Measurements from ENCODE around the gene HAPLN2. TPM values are rescaled to one million over a fixed set of nuclear protein-coding genes. Genes with fewer than 3 reads are reported as not detected.
"Not testable (repeated sequence)": the region's sequence is repeated elsewhere in the genome, so short reads cannot be mapped to it uniquely, and the experiment has no call there.

HAPLN2 gene
- total RNA-seq, 2 donors from 2014 or later, result 4.4 to 8.7 TPM

- no peak for DNase-seq (ENCODE audit: low spot score)
- intact Hi-C loops (cut with DNase I), result loop anchor here in 1 of 2 donors (5.0 to 10.0 kb wide), 2 partner anchors 123 to 151 kb away; no protein-coding TSS in a partner anchor
Measured at GRCh38 chr1:156608036-156608674, 11.1 kb upstream of the HAPLN2 start.

GRCh38 chr1:156608981-156609380, 10.2 kb upstream of the HAPLN2 start:
- intact Hi-C loops (cut with DNase I), result loop anchor here in 1 of 2 donors (5.0 to 10.0 kb wide), 2 partner anchors 124 to 152 kb away; no protein-coding TSS in a partner anchor
- no peak for DNase-seq (ENCODE audit: low spot score)

GRCh38 chr1:156610072-156610471, 9.1 kb upstream of the HAPLN2 start:
- intact Hi-C loops (cut with DNase I), result loop anchor here (5.0 kb wide), 1 partner anchor 228 kb away; no protein-coding TSS in a partner anchor

GRCh38 chr1:156612666-156613065, 6.5 kb upstream of the HAPLN2 start:
- intact Hi-C loops (cut with DNase I), result loop anchor here (5.0 kb wide), 1 partner anchor 230 kb away; no protein-coding TSS in a partner anchor
- no peak for DNase-seq (ENCODE audit: low spot score)

More at GRCh38 chr1:156610072-156610471, 9.1 kb upstream of the HAPLN2 start:
- not testable (repeated sequence) for DNase-seq (ENCODE audit: low spot score)

GRCh38 chr1:156615946-156616345, 3.3 kb upstream of the HAPLN2 start:
- intact Hi-C loops (cut with DNase I), result no loop called here
- DNase-seq (ENCODE audit: low spot score), result no peak

GRCh38 chr1:156616463-156616862, 2.8 kb upstream of the HAPLN2 start:
- intact Hi-C loops (cut with DNase I), result no loop called here
- DNase-seq (ENCODE audit: low spot score), result no peak

GRCh38 chr1:156619582-156619955, 354 bp downstream of the HAPLN2 start:
- intact Hi-C loops (cut with DNase I), result no loop called here
- no peak for DNase-seq (ENCODE audit: low spot score)

- intact Hi-C loops (cut with DNase I), result no loop called here
- peak; percentile 58 for DNase-seq (ENCODE audit: low spot score)
Measured at GRCh38 chr1:156622581-156623297, 3.5 kb downstream of the HAPLN2 start.

- intact Hi-C loops (cut with DNase I), result no loop called here
- peak; percentile 87 for DNase-seq (ENCODE audit: low spot score)
Measured at GRCh38 chr1:156623946-156624813, 5.0 kb downstream of the HAPLN2 start.

GRCh38 chr1:156624814-156625435, 5.7 kb downstream of the HAPLN2 start:
- peak; percentile 81 for DNase-seq (ENCODE audit: low spot score)
- intact Hi-C loops (cut with DNase I), result no loop called here

- DNase-seq (ENCODE audit: low spot score), result peak; percentile 84
- intact Hi-C loops (cut with DNase I), result loop anchor here in 1 of 2 donors (2.0 kb wide), 1 partner anchor 31 kb away; no protein-coding TSS in a partner anchor
Measured at GRCh38 chr1:156625436-156626078, 6.3 kb downstream of the HAPLN2 start.

GRCh38 chr1:156626079-156626438, 6.8 kb downstream of the HAPLN2 start:
- intact Hi-C loops (cut with DNase I), result loop anchor here in 1 of 2 donors (2.0 kb wide), 1 partner anchor 31 kb away; no protein-coding TSS in a partner anchor
- no peak for DNase-seq (ENCODE audit: low spot score)

GRCh38 chr1:156627313-156627880, 8.2 kb downstream of the HAPLN2 start:
- peak; percentile 63 for DNase-seq (ENCODE audit: low spot score)

GRCh38 chr1:156629823-156630449, 10.7 kb downstream of the HAPLN2 start:
- intact Hi-C loops (cut with DNase I), result no loop called here
- DNase-seq (ENCODE audit: low spot score), result no peak

More at GRCh38 chr1:156627313-156627880, 8.2 kb downstream of the HAPLN2 start:
- intact Hi-C loops (cut with DNase I), result loop anchor here in 1 of 2 donors (2.0 kb wide), 1 partner anchor 29 kb away; no protein-coding TSS in a partner anchor

- intact Hi-C loops (cut with DNase I), result not testable (repeated sequence)
Measured at GRCh38 chr1:156631152-156631551, 11.9 kb downstream of the HAPLN2 start.

GRCh38 chr1:156632355-156632754, 13.1 kb downstream of the HAPLN2 start:
- intact Hi-C loops (cut with DNase I), result no loop called here
- peak; percentile 9 for DNase-seq (ENCODE audit: low spot score)

More at GRCh38 chr1:156631152-156631551, 11.9 kb downstream of the HAPLN2 start:
- not testable (repeated sequence) for DNase-seq (ENCODE audit: low spot score)

GRCh38 chr1:156638189-156638985, 19.2 kb downstream of the HAPLN2 start:
- intact Hi-C loops (cut with DNase I), result no loop called here
- peak; percentile 32 for DNase-seq (ENCODE audit: low spot score)
